Fibroblast of skin of left biceps (primary cell): ENCODE data around the gene CDRT15L2.
"Not testable (repeated sequence)": the region's sequence is repeated elsewhere in the genome, so short reads cannot be mapped to it uniquely, and the experiment has no call there.

Experiments
- DNase-seq, 2 experiments: peaks; one replicate each; pipeline ENCODE4 v3.0.0-alpha.2; 2013; ENCODE audit warnings: low read depth in 2 of 2

Gene CDRT15L2

DNA sequence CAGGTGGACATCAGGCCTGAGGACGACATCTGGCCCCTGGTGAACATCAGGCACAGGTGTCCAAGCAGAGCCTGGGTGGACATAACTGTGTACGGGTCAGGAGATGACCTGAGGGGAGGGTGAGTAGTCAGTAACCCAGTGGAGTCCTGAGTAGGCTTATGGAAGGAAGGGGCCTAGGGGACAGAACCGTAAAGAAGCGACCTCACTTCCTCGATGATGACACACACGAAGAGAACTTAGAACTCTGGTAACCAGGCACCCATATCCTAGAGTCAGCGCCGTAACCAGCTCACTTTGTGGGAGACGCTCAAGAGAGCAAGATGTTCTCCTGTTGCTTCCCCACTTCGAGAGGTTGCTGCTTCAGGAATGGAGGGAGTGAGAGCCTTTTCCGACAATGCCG lies at the start of gene CDRT15L2:
CDRT15L2 (plus strand) TSS at position 301 of the 400 bp plus-strand sequence; CDS start at position 321, 20 bp downstream.
- DNase-seq = not testable (repeated sequence)

- not testable (repeated sequence) for DNase-seq
Observed at GRCh38 chr17:20530104-20530503, 49.4 kb upstream of the CDRT15L2 start.

GRCh38 chr17:20532544-20533090 lies 46.9 kb upstream of the CDRT15L2 start:
- not testable (repeated sequence) for DNase-seq

GRCh38 chr17:20533206-20533605 lies 46.3 kb upstream of the CDRT15L2 start:
- DNase-seq = not testable (repeated sequence)

GRCh38 chr17:20534711-20535550 lies 44.6 kb upstream of the CDRT15L2 start:
- not testable (repeated sequence) for DNase-seq

DNA sequence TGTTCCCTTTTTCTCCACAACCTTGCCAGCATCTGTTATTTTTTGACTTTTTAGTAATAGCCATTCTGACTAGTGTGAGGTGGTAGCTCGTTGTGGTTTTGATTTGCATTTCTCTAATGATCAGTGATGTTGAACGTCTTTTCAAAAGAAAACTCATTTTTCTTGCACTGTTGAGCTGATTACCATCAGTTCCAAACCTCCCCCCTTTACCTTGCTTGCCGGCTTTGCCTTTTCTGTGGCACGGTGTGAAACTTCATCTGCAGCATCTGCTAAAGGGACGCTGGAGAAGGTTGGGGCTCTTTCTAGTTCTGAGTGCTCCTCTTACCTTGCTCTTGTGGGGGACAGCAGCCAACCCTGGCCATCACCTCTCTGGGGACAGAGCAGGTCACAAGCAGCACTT lies 39.1 kb upstream of the CDRT15L2 start:
- not testable (repeated sequence) for DNase-seq

DNA sequence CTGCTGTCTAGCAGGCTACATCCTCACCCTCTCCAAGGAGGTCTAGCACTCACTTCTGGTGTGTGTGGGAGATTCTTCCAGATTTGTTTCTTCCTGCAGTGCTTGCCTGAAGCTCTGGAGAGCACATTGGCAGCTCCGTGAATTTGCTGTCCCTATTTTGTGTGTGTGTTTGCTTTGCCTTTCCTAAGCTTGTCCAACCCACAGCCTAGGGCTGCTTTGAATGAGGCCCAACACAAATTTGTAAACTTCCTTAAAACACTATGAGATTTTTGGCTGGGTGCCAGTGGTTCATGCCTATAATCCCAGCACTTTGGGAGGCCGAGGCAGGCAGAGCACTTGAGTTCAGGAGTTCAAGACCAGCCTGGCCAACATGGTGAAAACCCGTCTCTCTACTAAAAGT lies 38.7 kb upstream of the CDRT15L2 start:
- not testable (repeated sequence) for DNase-seq

GRCh38 chr17:20541853-20542546 lies 37.5 kb upstream of the CDRT15L2 start:
- DNase-seq = not testable (repeated sequence)

GRCh38 chr17:20547923-20548322 lies 31.6 kb upstream of the CDRT15L2 start:
- not testable (repeated sequence) for DNase-seq

GRCh38 chr17:20552920-20553319 lies 26.6 kb upstream of the CDRT15L2 start:
- DNase-seq = not testable (repeated sequence)

- DNase-seq = not testable (repeated sequence)
Observed at GRCh38 chr17:20554728-20555127, 24.8 kb upstream of the CDRT15L2 start.

DNA sequence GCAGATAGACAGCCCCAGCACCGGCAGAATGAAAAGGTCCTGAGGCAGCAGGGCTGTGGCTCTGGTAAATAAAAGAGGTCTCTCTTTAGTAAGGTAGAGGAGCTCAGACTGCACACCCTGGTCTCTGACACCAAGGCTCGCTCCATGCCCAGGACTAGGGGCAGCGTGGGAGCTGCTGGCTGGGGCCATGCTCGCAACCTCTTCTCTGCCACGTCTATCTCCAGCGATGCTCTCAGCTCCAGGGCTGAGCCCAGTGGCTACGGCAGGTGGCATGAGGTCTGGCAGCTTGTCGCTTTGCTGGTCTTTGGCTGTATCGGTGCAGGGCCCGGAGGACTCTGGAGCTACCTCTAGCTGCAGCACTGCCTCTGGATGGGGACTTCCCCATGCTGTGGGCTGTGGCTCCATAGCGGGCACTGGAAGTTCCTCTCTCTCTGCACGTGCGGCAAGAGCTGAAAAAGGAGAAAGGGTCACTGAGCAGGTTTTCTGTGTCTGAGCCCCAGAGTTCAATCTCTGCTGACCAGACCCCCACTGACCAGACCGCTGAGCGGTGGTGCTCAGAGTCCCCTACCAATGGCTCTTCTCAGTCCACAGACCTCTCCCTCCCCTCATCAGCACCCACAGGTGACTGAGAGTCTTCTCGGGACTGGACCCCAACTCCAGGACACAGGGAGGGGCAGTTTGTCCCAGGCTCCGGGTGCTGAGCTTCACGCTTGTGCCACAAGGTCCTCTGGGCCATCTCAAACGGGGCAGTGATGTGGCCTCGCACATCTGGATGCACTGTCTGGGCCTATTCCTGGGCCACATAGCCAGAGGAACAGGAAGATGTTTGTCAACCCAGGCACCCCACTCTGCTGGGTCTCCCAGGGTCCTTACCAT lies 24.2 kb upstream of the CDRT15L2 start:
- not testable (repeated sequence) for DNase-seq

GRCh38 chr17:20558096-20558495 lies 21.4 kb upstream of the CDRT15L2 start:
- not testable (repeated sequence) for DNase-seq

DNA sequence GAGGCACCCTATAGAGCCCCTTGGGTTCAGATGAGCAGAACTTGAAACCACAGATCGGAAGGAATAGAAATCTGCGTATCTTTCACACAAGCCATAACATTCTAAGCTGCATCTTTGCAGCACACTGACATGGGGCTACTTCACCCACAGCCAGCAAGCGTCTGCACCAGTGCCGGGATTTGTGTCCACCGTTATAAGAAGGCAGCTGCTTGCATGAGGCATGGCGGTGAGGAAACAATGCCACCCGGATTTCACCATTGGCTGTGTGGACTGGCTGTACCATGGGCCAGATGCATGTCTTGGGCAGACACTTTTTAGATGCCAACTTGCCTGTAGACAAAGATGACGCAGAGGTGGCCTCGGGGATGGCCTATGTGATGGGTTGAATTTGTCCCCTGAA lies 20.5 kb upstream of the CDRT15L2 start:
- DNase-seq = not testable (repeated sequence)

DNA sequence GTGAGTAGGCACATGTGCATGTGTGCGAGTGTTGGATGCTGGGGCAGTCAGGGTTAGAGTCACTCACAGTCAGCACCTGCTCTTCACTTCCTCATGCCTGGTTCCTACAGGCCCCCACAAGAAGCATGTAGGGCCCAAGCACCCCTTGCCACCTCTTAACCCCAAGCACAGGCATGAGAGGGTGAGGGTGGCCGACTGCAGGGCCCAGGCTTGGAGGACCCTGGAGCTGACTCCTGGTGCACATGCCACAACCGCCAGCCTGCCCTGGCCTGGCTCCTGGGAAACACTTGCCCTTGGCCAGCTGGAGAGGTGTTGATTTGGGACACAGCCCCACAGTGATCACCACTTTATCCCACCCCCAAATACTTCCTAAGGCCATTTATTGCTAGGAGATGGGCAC lies 16.9 kb upstream of the CDRT15L2 start:
- no peak for DNase-seq

DNA sequence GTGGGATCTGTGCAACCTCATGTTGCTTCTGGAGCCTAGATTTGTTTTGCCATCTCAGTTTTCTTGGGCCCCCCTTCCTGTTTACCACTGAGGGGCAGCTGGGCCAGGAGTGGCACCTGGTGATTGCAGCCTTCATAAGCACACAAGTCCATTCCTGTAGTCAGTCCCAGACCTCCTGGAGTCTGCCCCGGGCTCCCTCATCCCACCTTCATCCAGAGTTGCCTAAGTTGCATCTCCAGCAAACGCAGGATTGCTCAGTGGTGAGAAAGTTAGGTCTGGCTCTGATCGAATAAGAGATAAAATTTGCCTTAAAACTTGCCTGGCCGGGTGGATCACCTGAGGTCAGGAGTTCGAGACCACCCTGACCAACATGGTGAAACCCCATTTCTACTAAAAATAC lies 14.3 kb upstream of the CDRT15L2 start:
- DNase-seq = not testable (repeated sequence)

DNA sequence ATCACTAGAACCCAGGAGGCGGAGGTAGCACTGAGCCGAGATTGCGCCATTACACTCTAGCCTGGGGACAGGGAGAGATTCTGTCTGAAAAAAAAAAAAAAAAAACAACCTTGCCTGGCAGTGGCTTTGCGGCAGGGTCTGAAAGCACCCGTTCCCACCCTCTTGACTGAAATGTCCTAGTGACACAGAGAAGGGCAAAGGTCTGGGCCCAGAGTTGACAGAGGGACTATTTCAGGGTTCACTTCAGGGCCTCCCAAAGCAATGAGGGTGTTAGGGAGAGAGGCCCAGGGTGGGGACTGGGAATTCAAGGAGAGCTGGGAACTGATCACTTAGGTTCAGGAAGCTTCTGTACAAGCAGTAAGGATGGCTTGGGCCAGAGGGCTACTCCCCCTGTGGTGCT lies 13.8 kb upstream of the CDRT15L2 start:
- no peak for DNase-seq

DNA sequence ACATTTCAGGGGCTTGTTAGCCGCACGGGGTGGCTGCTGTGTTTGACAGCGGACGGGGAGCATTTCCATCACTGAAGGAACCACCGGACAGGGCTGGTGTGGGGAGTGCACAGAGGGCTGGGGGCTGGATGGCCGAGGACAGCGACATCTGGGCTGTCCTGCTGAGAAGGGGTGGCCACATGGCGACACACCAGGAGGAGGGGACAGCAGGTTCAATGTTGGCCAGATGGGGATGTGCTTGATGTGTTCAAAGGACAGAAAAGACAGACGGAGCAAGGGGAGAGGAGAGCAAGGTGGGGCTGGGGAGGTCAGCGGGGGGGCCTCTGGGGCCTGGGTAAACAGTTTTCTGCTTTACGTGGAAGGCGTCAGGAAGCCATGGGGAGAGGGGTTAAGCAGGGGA lies 12.8 kb upstream of the CDRT15L2 start:
- DNase-seq = not testable (repeated sequence)

GRCh38 chr17:20567421-20567820 lies 12.1 kb upstream of the CDRT15L2 start:
- DNase-seq = not testable (repeated sequence)

- not testable (repeated sequence) for DNase-seq
Observed at GRCh38 chr17:20568604-20569003, 10.9 kb upstream of the CDRT15L2 start.

DNA sequence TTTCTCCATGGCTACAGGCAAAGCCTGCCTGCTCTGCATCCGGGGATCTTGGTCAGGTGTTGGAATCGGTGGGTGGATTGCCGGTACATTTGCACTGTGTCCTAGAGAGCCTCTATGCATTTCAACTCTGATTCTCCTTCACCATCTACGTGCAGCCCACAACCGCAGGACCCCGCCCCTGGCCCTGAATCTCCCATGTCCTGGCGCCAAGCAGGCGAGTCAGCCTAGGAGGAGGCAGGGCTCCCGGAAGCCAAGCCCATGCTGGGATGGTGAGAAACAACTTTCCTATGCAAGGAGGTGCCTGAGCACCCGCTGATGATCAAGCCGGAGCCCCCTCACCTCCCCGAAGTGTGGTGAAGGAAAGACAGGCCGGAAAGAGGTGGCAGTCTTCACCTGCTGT lies 7.9 kb upstream of the CDRT15L2 start:
- not testable (repeated sequence) for DNase-seq
